HCT116 (cell line): ENCODE measurements around the gene GLIPR2. TPM values are rescaled to one million over a fixed set of nuclear protein-coding genes. Genes with fewer than 3 reads are reported as not detected.

ENCODE experiments used
- ATAC-seq: fragments of 200-7000 bp; cut with Tn5 transposase; 2 replicates; pipeline ENCODE4 v1.9.1; 2020; ENCODE audit warnings: mild to moderate bottlenecking, moderate library complexity
- BruUV-seq: library from RNA; stranded (reverse); fragments of 400-500 nt; replicated peaks from 2 replicates; lab custom pipeline; 2021; lab: Mats Ljungman, UMichigan
- CTCF ChIA-PET: fragments of 300-600 bp; sonication (Branson Sonifier 250); formaldehyde crosslinking; loops from one replicate; lab custom pipeline; 2021; ENCODE audit warnings: antibody characterized with exemption; lab: Charles Lee
- POLR2A ChIA-PET: fragments of 300-600, 350-600 bp; sonication (Branson Sonifier 250); formaldehyde crosslinking; loops from one replicate; lab custom pipeline; 2021; ENCODE audit warnings: antibody characterized with exemption; lab: Charles Lee
- RAD21 ChIA-PET, 2 experiments: fragments of 300-600 bp; sonication (Branson Sonifier 250); formaldehyde crosslinking; loops; one replicate each; lab custom pipeline; 2023; ENCODE audit warnings: low total read pairs in 2 of 2; ENCODE audit not compliant: uncharacterized antibody in 2 of 2, unreplicated experiment in 2 of 2, low non-redundant PET in 1 of 2; lab: Charles Lee
- DNase-seq: peaks from one replicate; pipeline ENCODE4 v3.0.0-alpha.2; 2010; ENCODE audit warnings: low read depth, low spot score
- H2AFZ ChIP-seq: fragments of 200-600 bp; shearing (Covaris generic), sonication (generic); 2 replicates; pipeline ENCODE4 v1.6.1; 2017; ENCODE audit warnings: low read depth, mixed run types, mixed read lengths, antibody characterized with exemption, low read length; ENCODE audit not compliant: poor library complexity, severe bottlenecking
- H3K27ac ChIP-seq: 2 replicates; pipeline ENCODE4 v1.5.1; 2012; ENCODE audit warnings: low read depth, low read length
- H3K27me3 ChIP-seq: fragments of 200-600 bp; sonication (generic); 2 replicates; pipeline ENCODE4 v1.6.1; 2016; ENCODE audit warnings: mixed run types, low read length, mixed read lengths; ENCODE audit not compliant: insufficient read depth
- H3K36me3 ChIP-seq, 2 experiments: fragments of 200-500 bp in 1 of 2; fragments of 200-600 bp in 1 of 2; sonication (Bioruptor generic) in 1 of 2; sonication (generic) in 1 of 2; 2 replicates each; pipeline versions ENCODE4 v1.5.1 to v1.6.1; 2014 to 2016; ENCODE audit warnings: low read length in 2 of 2, inconsistent platforms in 1 of 2, mixed read lengths in 1 of 2, mixed run types in 1 of 2; ENCODE audit not compliant: insufficient read depth in 2 of 2, control insufficient read depth in 1 of 2
- H3K4me1 ChIP-seq, 2 experiments: fragments of 200-600 bp in 1 of 2; sonication (generic) in 1 of 2; 2 replicates each; pipeline versions ENCODE4 v1.5.1 to v1.6.1; 2012 to 2017; ENCODE audit warnings: low read length in 2 of 2, inconsistent platforms in 1 of 2, mild to moderate bottlenecking in 1 of 2, mixed read lengths in 1 of 2, mixed run types in 1 of 2, moderate library complexity in 1 of 2; ENCODE audit not compliant: insufficient read depth in 2 of 2, control insufficient read depth in 1 of 2
- H3K4me2 ChIP-seq: fragments of 200-600 bp; sonication (generic); 2 replicates; pipeline ENCODE4 v1.6.1; 2017; ENCODE audit warnings: mixed run types, low read length, mixed read lengths
- H3K4me3 ChIP-seq, 2 experiments: fragments of 200-600 bp in 1 of 2; sonication (generic) in 1 of 2; replicated peaks in 1 of 2; 2 replicates each; pipeline ENCODE4 v1.5.1; 2011 to 2016; ENCODE audit warnings: low read length in 2 of 2, control low read depth in 1 of 2, low read depth in 1 of 2, mild to moderate bottlenecking in 1 of 2, mixed read lengths in 1 of 2, mixed run types in 1 of 2
- H3K79me2 ChIP-seq: fragments of 200-600 bp; sonication (generic); 2 replicates; pipeline ENCODE4 v1.6.1; 2017; ENCODE audit warnings: mild to moderate bottlenecking, mixed run types, low read length, moderate library complexity, mixed read lengths; ENCODE audit not compliant: insufficient read depth
- H3K9ac ChIP-seq: fragments of 200-600 bp; sonication (generic); 2 replicates; pipeline ENCODE4 v1.6.1; 2016; ENCODE audit warnings: low read length, mixed read lengths
- H3K9me2 ChIP-seq: fragments of 200-600 bp; sonication (generic), shearing (Covaris generic); 2 replicates; pipeline ENCODE4 v1.6.1; 2017; ENCODE audit warnings: mixed run types, mild to moderate bottlenecking, moderate library complexity; ENCODE audit not compliant: insufficient read depth
- H3K9me3 ChIP-seq, 2 experiments: fragments of 200-500 bp in 1 of 2; fragments of 200-600 bp in 1 of 2; sonication (Bioruptor generic) in 1 of 2; sonication (generic) in 1 of 2; 2 replicates each; pipeline ENCODE4 v1.6.1; 2014 to 2017; ENCODE audit warnings: low read length in 2 of 2, mixed read lengths in 2 of 2, inconsistent platforms in 1 of 2, low read depth in 1 of 2, mild to moderate bottlenecking in 1 of 2, mixed run types in 1 of 2, moderate library complexity in 1 of 2; ENCODE audit not compliant: control insufficient read depth in 1 of 2, insufficient read depth in 1 of 2
- H4K20me1 ChIP-seq: fragments of 200-600 bp; sonication (generic), shearing (Covaris generic); 2 replicates; pipeline ENCODE4 v1.6.1; 2017; ENCODE audit warnings: mixed run types, mild to moderate bottlenecking, moderate library complexity; ENCODE audit not compliant: insufficient read depth
- ATF3 ChIP-seq: IDR thresholded peaks from 2 replicates; pipeline ENCODE4 v1.6.1; 2012
- CTCF ChIP-seq, 3 experiments: fragments of 200-600 bp in 1 of 3; sonication (generic) in 1 of 3; IDR thresholded peaks in 2 of 3; conservative IDR thresholded peaks in 1 of 3; 2 replicates each; pipeline ENCODE4 v1.5.1; 2012 to 2017; ENCODE audit warnings: low read depth in 2 of 3, low read length in 2 of 3, antibody characterized with exemption in 1 of 3, borderline replicate concordance in 1 of 3, control low read depth in 1 of 3, mild to moderate bottlenecking in 1 of 3, mixed read lengths in 1 of 3, mixed run types in 1 of 3, moderate library complexity in 1 of 3; ENCODE audit not compliant: insufficient read depth in 1 of 3
- ELF1 ChIP-seq: IDR thresholded peaks from 2 replicates; pipeline ENCODE4 v1.6.1; 2012; ENCODE audit warnings: low read depth, borderline replicate concordance
- EZH2 ChIP-seq: fragments of 200-600 bp; sonication (generic); IDR thresholded peaks from 2 replicates; pipeline ENCODE4 v1.6.1; 2017; ENCODE audit warnings: antibody characterized with exemption, mixed run types
- EZH2phosphoT487 ChIP-seq: fragments of 200-600 bp; IDR thresholded peaks from 2 replicates; pipeline ENCODE4 v1.6.1; 2018; ENCODE audit warnings: antibody characterized with exemption, borderline replicate concordance
- FOSL1 ChIP-seq: IDR thresholded peaks from 2 replicates; pipeline ENCODE4 v1.6.1; 2012; ENCODE audit warnings: low read depth
- JUND ChIP-seq: IDR thresholded peaks from 2 replicates; pipeline ENCODE4 v1.6.1; 2012
- POLR2AphosphoS5 ChIP-seq: IDR thresholded peaks from 2 replicates; pipeline ENCODE4 v1.6.1; 2011; ENCODE audit warnings: mild to moderate bottlenecking, low read depth, low read length, moderate library complexity
- RAD21 ChIP-seq: IDR thresholded peaks from 2 replicates; pipeline ENCODE4 v1.6.1; 2012; ENCODE audit warnings: low read depth, mild to moderate bottlenecking
- REST ChIP-seq: IDR thresholded peaks from 2 replicates; pipeline ENCODE4 v1.6.1; 2012; ENCODE audit warnings: low read depth
- SIN3A ChIP-seq: IDR thresholded peaks from 2 replicates; pipeline ENCODE4 v1.6.1; 2012; ENCODE audit warnings: low read depth
- SP1 ChIP-seq: IDR thresholded peaks from 2 replicates; pipeline ENCODE4 v1.6.1; 2012; ENCODE audit warnings: low read depth
- SRF ChIP-seq: IDR thresholded peaks from 2 replicates; pipeline ENCODE4 v1.6.1; 2012; ENCODE audit warnings: low read depth
- YY1 ChIP-seq: IDR thresholded peaks from 2 replicates; pipeline ENCODE4 v1.6.1; 2011; ENCODE audit warnings: low read length, low read depth, moderate library complexity, mild to moderate bottlenecking; ENCODE audit not compliant: insufficient replicate concordance; ENCODE audit errors: extremely low read depth
- ZFX ChIP-seq: fragments of 450-650 bp; IDR thresholded peaks from 2 replicates; pipeline ENCODE4 v1.6.1; 2017
- ZNF274 ChIP-seq: fragments of 200-500 bp; sonication (Bioruptor generic); IDR thresholded peaks from 2 replicates; pipeline ENCODE4 v1.6.1; 2014; ENCODE audit warnings: mild to moderate bottlenecking, low read depth, low read length, inconsistent platforms
- intact Hi-C: fragments of 100-400 bp; cut with micrococcal nuclease; formaldehyde crosslinking; loops from 2 replicates; pipeline ENCODE4 v1.10.0; 2022
- total RNA-seq: library from RNA; stranded (reverse); gene quantifications from one replicate; pipeline ENCODE4 v1.2.1, GENCODE V29; 2021; ENCODE audit not compliant: unreplicated experiment
- TF ChIP-seq, protein P1 (sequence below): IDR thresholded peaks from 2 replicates; pipeline ENCODE4 v1.6.1; 2011; ENCODE audit warnings: mild to moderate bottlenecking, low read length, moderate library complexity; ENCODE audit not compliant: insufficient replicate concordance; ENCODE audit errors: extremely low read depth

The GLIPR2 gene
- total RNA-seq, 1 experiment from 2014 or later, result 14.5 TPM

- Histone ChIP-seq H3K4me2 (peak within 1 kb of the TSS; percentile 86), H3K9ac (peak within 1 kb of the TSS; percentile 89), H3K9me3 (no peaks in the 10 kb centered on the region), H2AFZ (peak within 1 kb of the TSS; percentile 92), H3K9me2 (no peaks in the 10 kb centered on the region), H3K4me3 (peak within 1 kb of the TSS; percentile 87 to 91), H3K27me3 (no peaks in the 10 kb centered on the region), H3K79me2 (peaks cover 49% of the 10 kb centered on the region), H3K36me3 (peaks cover 0 to 10% of the 10 kb centered on the region in 2 experiments; a peak in 2 of 4 replicates), H3K4me1 (peaks cover 12 to 20% of the 10 kb centered on the region in 2 experiments), H4K20me1 (0 out of 2 replicates have a peak, but pooled peaks cover 5% of the 10 kb centered on the region), H3K27ac (peak within 1 kb of the TSS; percentile 80)
- intact Hi-C loops, result no loop called here
- BruUV-seq, result no TSS peak
- DNase-seq (peak; percentile 98), ATAC-seq (peak; percentile 98)
- CTCF ChIA-PET, result interaction anchor here (0.6 to 2.6 kb wide), 10 partner anchors 10 to 538 kb away, joined by 3 to 22 read pairs (median 4); no protein-coding TSS in a partner anchor
- RAD21 ChIA-PET, result interaction anchor here in 1 of 2 experiments (0.6 to 1.0 kb wide), 2 partner anchors 138 to 243 kb away, joined by 3 to 4 read pairs; no protein-coding TSS in a partner anchor
- POLR2A ChIA-PET, result interaction anchor here (0.6 to 2.5 kb wide), 10 partner anchors 8 to 87 kb away, joined by 3 to 13 read pairs (median 4); partner anchors contain the start of gene GLIPR2
- no peak for TF ChIP-seq YY1
- TF ChIP-seq EZH2phosphoT487, result no peak
- TF ChIP-seq, protein P1, sequence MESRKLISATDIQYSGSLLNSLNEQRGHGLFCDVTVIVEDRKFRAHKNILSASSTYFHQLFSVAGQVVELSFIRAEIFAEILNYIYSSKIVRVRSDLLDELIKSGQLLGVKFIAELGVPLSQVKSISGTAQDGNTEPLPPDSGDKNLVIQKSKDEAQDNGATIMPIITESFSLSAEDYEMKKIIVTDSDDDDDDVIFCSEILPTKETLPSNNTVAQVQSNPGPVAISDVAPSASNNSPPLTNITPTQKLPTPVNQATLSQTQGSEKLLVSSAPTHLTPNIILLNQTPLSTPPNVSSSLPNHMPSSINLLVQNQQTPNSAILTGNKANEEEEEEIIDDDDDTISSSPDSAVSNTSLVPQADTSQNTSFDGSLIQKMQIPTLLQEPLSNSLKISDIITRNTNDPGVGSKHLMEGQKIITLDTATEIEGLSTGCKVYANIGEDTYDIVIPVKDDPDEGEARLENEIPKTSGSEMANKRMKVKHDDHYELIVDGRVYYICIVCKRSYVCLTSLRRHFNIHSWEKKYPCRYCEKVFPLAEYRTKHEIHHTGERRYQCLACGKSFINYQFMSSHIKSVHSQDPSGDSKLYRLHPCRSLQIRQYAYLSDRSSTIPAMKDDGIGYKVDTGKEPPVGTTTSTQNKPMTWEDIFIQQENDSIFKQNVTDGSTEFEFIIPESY, result peak; percentile 7
- no peak for TF ChIP-seq EZH2
- peak; percentile 89 for TF ChIP-seq SRF
- peak; percentile 93 for TF ChIP-seq POLR2AphosphoS5
- TF ChIP-seq ELF1, result peak; percentile 84
- no peak for TF ChIP-seq ZNF274
- TF ChIP-seq RAD21, result peak; percentile 41; the same call in 1 of the 2 replicates
- TF ChIP-seq REST, result no peak
- peak; percentile 35 to 56 (median 52); a peak in 4 of 6 replicates for TF ChIP-seq CTCF (IDR thresholded peaks at IDR 0.05 in 2 of 3, conservative IDR thresholded peaks at IDR 0.05 in 1 of 3; ENCODE audit: borderline replicate concordance in 1 of 3, insufficient read depth in 1 of 3, low read depth in 2 of 3, low read length in 2 of 3)
- TF ChIP-seq SIN3A, result peak; percentile 94
- peak; percentile 90 for TF ChIP-seq SP1
- TF ChIP-seq JUND, result no peak
- no peak for TF ChIP-seq ATF3
- no peak for TF ChIP-seq FOSL1
- TF ChIP-seq ZFX, result peak; percentile 84
Measured at GRCh38 chr9:36190388-36191289, 54.1 kb downstream of the GLIPR2 start, which contains the start of gene CLTA. Gene CLTA (plus strand): TSS chr9:36190921. CDS start chr9:36191057, 136 bp downstream.
